ENCODE data around the gene CCDC78. TPM values are rescaled to one million over a fixed set of nuclear protein-coding genes. Genes with fewer than 3 reads are reported as not detected.

CCDC78 gene
- total and polyA plus RNA-seq, 2 of the 4 experiments (the other 2 are of a cell fraction), result 0.54 to 4.6 TPM

DNA sequence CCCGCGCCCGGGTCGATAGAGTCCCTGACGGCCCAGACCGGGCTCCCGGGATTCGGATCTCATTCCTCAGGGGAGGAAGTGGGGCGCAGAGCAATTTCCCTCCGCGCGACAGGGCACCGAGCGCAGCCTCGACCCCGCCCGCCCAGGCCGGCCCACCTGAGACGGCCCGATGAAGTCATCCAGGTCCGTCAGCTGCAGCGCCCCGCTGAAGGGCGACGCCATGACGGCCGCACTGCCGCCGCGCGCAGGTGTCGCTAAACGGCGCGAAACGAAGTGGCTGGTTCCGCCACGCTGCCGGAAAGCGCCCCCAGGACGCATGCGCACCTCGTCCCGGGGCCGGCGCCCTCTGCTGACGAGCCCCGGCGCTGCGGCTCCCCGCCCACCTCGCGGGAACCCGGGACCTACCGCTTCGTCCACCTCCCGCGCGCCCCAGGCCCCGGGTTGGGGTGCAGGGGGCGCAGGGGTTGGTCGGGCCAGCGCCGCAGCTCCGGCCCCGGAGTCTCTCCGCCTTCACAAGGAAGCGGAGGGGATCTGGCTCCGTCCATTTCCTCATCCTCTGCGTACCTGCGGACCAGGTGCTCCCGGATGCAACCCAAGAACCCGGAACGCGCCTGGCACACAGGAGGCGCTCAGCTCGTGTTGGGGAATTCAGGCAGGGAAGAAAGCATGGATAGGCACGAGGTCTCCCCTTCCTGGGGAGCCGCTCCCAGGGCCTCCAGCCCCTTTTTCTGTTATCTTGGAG lies 14.7 kb upstream of the CCDC78 start, which contains the start of gene CIAO3 (continued):
- TF ChIP-seq RFX5 (IDR thresholded peaks at IDR 0.05; ENCODE audit: low read depth, low read length) (no peak), NFE2L2 (IDR thresholded peaks at IDR 0.05; ENCODE audit: low read depth, low read length) (no peak)

DNA sequence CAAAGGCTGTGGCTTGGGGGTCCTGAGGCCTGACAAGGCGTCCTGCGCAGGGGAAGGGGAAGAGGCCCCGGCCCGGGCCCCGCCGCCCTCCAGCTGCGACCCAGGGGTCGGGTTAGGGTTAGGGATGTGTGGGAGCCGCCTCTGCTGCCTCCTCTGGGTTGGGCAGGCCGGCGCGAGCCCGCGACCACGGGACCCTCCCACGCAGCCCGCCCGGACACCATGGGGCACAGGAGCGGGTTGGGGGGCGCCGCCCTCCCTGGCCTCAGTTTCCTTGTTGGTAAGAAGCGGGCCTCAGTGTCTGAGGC lies 14.2 kb upstream of the CCDC78 start:
- Histone ChIP-seq H4K20me1 (ENCODE audit: insufficient read depth, low read length) (0 out of 2 replicates have a peak, but pooled peaks cover 5% of the 10 kb centered on the region), H3K4me1 (ENCODE audit: control insufficient read depth, insufficient read depth, low read length) (peaks cover 5% of the 10 kb centered on the region; the same call in 1 of the 2 replicates), H3K36me3 (ENCODE audit: control insufficient read depth, insufficient read depth, low read length) (peaks cover 19% of the 10 kb centered on the region), H3K9me1 (ENCODE audit: insufficient read depth, low read length) (peaks cover 4% of the 10 kb centered on the region; the same call in 1 of the 2 replicates), H3K27me3 (ENCODE audit: control insufficient read depth, insufficient read depth, low read length) (no peaks in the 10 kb centered on the region), H3K56ac (ENCODE audit: extremely low read depth, insufficient read depth, low read length) (no peak overlapping the region), H3K23ac (ENCODE audit: low read depth, low read length) (no peak overlapping the region; the same call in 1 of the 2 replicates), H3K9me3 (ENCODE audit: control insufficient read depth, insufficient read depth, low read length) (no peaks in the 10 kb centered on the region), H2AFZ (replicated peaks; ENCODE audit: low read length, poor library complexity) (peak overlapping the region; percentile 94), H2AK5ac (ENCODE audit: low read depth, low read length) (peak overlapping the region; percentile 46; the same call in 1 of the 2 replicates), H2BK15ac (ENCODE audit: low read depth, low read length) (no peak overlapping the region), H4K5ac (ENCODE audit: low read depth, low read length) (no peak overlapping the region), H3K4me3 (ENCODE audit: insufficient read depth, low read depth, low read length) (peak overlapping the region; percentile 76), H3K79me1 (ENCODE audit: low read depth in 1 of 2, low read length in 2 of 2) (peaks cover 7 to 19% of the 10 kb centered on the region in 2 experiments), H3K4me2 (ENCODE audit: low read depth, low read length) (peak overlapping the region; percentile 86), H3K4ac (ENCODE audit: low read depth, low read length) (peak overlapping the region; percentile 45), H4K91ac (ENCODE audit: insufficient read depth, low read depth, low read length) (no peak overlapping the region), H3K27ac (ENCODE audit: insufficient read depth, low read length) (peak overlapping the region; percentile 35; the same call in 1 of the 2 replicates), H3K18ac (ENCODE audit: low read depth, low read length) (no peak overlapping the region), H4K8ac (ENCODE audit: low read depth in 2 of 2, low read length in 2 of 2) (peak overlapping the region in 1 of 2 experiments; percentile 67; a peak in 1 of 4 replicates), H3K9ac (ENCODE audit: low read depth, low read length) (peak overlapping the region; percentile 75), H2BK120ac (ENCODE audit: low read depth, low read length) (no peak overlapping the region), H2BK20ac (ENCODE audit: low read depth, low read length) (no peak overlapping the region), H3K14ac (replicated peaks; ENCODE audit: low read depth, low read length) (peak overlapping the region; percentile 7; the same call in 1 of the 2 replicates), H2BK5ac (ENCODE audit: low read depth, low read length, poor library complexity, severe bottlenecking) (no peak overlapping the region), H2AK9ac (replicated peaks; ENCODE audit: low read depth, low read length, poor library complexity) (peak overlapping the region; percentile 95)
- ChIA-PET CTCF (no interaction called here), POLR2A (ENCODE audit: unreplicated experiment) (no interaction called here)
- no TSS peak for BruUV-seq (replicated peaks)
- intact Hi-C loops (cut with micrococcal nuclease) (loop anchor here (5.0 kb wide), 1 partner anchor 47 kb away; the partner anchor contains the start of genes CHTF18 and RPUSD1), in situ Hi-C loops (cut with MboI; ENCODE audit: low sequenced_read_pairs) (no loop called here), dilution Hi-C loops (cut with HindIII; ENCODE audit: low sequenced_read_pairs, unreplicated experiment) (no loop called here)
- TF ChIP-seq SMC3 (IDR thresholded peaks at IDR 0.05; ENCODE audit: low read depth, low read length) (no peak), NFE2L2 (IDR thresholded peaks at IDR 0.05; ENCODE audit: low read depth, low read length) (no peak), RFX5 (IDR thresholded peaks at IDR 0.05; ENCODE audit: low read depth, low read length) (no peak), RCOR1 (IDR thresholded peaks at IDR 0.05; ENCODE audit: insufficient replicate concordance, low read length) (no peak), MXI1 (IDR thresholded peaks at IDR 0.05; ENCODE audit: borderline replicate concordance, low read depth, low read length) (no peak), MAZ (IDR thresholded peaks at IDR 0.05; ENCODE audit: borderline replicate concordance, low read depth, low read length) (no peak)
- TF ChIP-seq, protein P1, sequence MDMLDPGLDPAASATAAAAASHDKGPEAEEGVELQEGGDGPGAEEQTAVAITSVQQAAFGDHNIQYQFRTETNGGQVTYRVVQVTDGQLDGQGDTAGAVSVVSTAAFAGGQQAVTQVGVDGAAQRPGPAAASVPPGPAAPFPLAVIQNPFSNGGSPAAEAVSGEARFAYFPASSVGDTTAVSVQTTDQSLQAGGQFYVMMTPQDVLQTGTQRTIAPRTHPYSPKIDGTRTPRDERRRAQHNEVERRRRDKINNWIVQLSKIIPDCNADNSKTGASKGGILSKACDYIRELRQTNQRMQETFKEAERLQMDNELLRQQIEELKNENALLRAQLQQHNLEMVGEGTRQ (IDR thresholded peaks at IDR 0.05; ENCODE audit: low read depth, low read length), result no peak
- TF ChIP-seq, protein P2, sequence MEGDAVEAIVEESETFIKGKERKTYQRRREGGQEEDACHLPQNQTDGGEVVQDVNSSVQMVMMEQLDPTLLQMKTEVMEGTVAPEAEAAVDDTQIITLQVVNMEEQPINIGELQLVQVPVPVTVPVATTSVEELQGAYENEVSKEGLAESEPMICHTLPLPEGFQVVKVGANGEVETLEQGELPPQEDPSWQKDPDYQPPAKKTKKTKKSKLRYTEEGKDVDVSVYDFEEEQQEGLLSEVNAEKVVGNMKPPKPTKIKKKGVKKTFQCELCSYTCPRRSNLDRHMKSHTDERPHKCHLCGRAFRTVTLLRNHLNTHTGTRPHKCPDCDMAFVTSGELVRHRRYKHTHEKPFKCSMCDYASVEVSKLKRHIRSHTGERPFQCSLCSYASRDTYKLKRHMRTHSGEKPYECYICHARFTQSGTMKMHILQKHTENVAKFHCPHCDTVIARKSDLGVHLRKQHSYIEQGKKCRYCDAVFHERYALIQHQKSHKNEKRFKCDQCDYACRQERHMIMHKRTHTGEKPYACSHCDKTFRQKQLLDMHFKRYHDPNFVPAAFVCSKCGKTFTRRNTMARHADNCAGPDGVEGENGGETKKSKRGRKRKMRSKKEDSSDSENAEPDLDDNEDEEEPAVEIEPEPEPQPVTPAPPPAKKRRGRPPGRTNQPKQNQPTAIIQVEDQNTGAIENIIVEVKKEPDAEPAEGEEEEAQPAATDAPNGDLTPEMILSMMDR (conservative IDR thresholded peaks at IDR 0.05; ENCODE audit: low read depth, low read length), result no peak
- peak; percentile 47 for ATAC-seq (ENCODE audit: low read depth)
- 0% methylated on average over 8 of the region's 22 CpGs; no CpG with 5 or more reads in 1 of the 2 experiments for WGBS, 2 experiments (ENCODE audit: extremely low coverage in 2 of 2, insufficient read length in 1 of 2)
- DNase-seq, result no peak

Data from IMR-90 (cell line).